ENCODE results near the gene IMPG2. TPM values are rescaled to one million over a fixed set of nuclear protein-coding genes. Genes with fewer than 3 reads are reported as not detected.

The IMPG2 gene
- total and polyA plus RNA-seq, 4 donors = 0.01 to 0.37 (median 0.25) TPM; not detected in 1

- WGBS = 80% methylated on average over 3 of the region's 3 CpGs
- Histone ChIP-seq H3K9me3 (ENCODE audit: control insufficient read depth in 4 of 4, low read length in 3 of 4) (no peaks in the 10 kb centered on the region), H3K4me1 (ENCODE audit: control insufficient read depth in 4 of 4, insufficient read depth in 4 of 4, low read length in 3 of 4) (no peaks in the 10 kb centered on the region), H3K36me3 (ENCODE audit: control insufficient read depth in 4 of 4, insufficient read depth in 3 of 4, low read depth in 1 of 4, low read length in 3 of 4) (no peaks in the 10 kb centered on the region), H3K9ac (ENCODE audit: low read depth in 1 of 2, low read length in 2 of 2) (no peak overlapping the region), H3K27me3 (ENCODE audit: control insufficient read depth in 4 of 4, insufficient read depth in 4 of 4, low read length in 3 of 4) (no peaks in the 10 kb centered on the region), H3K4me3 (ENCODE audit: low read depth in 1 of 3, low read length in 3 of 3) (no peak overlapping the region), H3K27ac (ENCODE audit: low read depth in 1 of 2, low read length in 2 of 2) (no peak overlapping the region)
- no peak for TF ChIP-seq MAX (IDR thresholded peaks at IDR 0.05)
- no peak for TF ChIP-seq ZBTB33 (IDR thresholded peaks at IDR 0.05)
- TF ChIP-seq CTCF (IDR thresholded peaks at IDR 0.05; ENCODE audit: low read depth, low read length, missing input control) = no peak
- no peak for TF ChIP-seq HNF4G (IDR thresholded peaks at IDR 0.05)
- no peak for TF ChIP-seq FOXA2 (IDR thresholded peaks at IDR 0.05)
- DNase-seq (ENCODE audit: low spot score) = no peak
These were observed 91.9 kb downstream of the IMPG2 start for GRCh38 chr3:101228441-101228840.

- H3K9ac ChIP-seq (ENCODE audit: low read depth in 1 of 2, low read length in 2 of 2) = no peak overlapping the region
- no peak for DNase-seq (ENCODE audit: low spot score)
- no peaks in the 10 kb centered on the region for H3K27me3 ChIP-seq (ENCODE audit: control insufficient read depth in 4 of 4, insufficient read depth in 4 of 4, low read length in 3 of 4)
- TF ChIP-seq JUND (IDR thresholded peaks at IDR 0.05) = no peak
- no peak for TF ChIP-seq YY1 (IDR thresholded peaks at IDR 0.05)
- TF ChIP-seq EGR1 (IDR thresholded peaks at IDR 0.05; ENCODE audit: low read depth in 2 of 2) = no peak
- TF ChIP-seq FOXA1 (IDR thresholded peaks at IDR 0.05) = no peak
- no peak for TF ChIP-seq SP1 (IDR thresholded peaks at IDR 0.05)
- TF ChIP-seq RAD21 (IDR thresholded peaks at IDR 0.05) = no peak
- TF ChIP-seq GABPA (IDR thresholded peaks at IDR 0.05 in 1 of 2, conservative IDR thresholded peaks at IDR 0.05 in 1 of 2) = no peak
- TF ChIP-seq NR2F2 (IDR thresholded peaks at IDR 0.05) = no peak
- no peak for TF ChIP-seq HNF4G (IDR thresholded peaks at IDR 0.05)
- no peak for TF ChIP-seq REST (IDR thresholded peaks at IDR 0.05)
- TF ChIP-seq FOXA2 (IDR thresholded peaks at IDR 0.05) = no peak
- TF ChIP-seq TAF1 (conservative IDR thresholded peaks at IDR 0.05) = no peak
- TF ChIP-seq ATF3 (IDR thresholded peaks at IDR 0.05) = no peak
- TF ChIP-seq ZBTB33 (IDR thresholded peaks at IDR 0.05) = no peak
- H3K4me1 ChIP-seq (ENCODE audit: control insufficient read depth in 4 of 4, insufficient read depth in 4 of 4, low read length in 3 of 4) = no peaks in the 10 kb centered on the region
- no peaks in the 10 kb centered on the region for H3K36me3 ChIP-seq (ENCODE audit: control insufficient read depth in 4 of 4, insufficient read depth in 3 of 4, low read depth in 1 of 4, low read length in 3 of 4)
- no peak overlapping the region for H3K4me3 ChIP-seq (ENCODE audit: low read depth in 1 of 3, low read length in 3 of 3)
- peaks cover 0 to 3% (median 2%) of the 10 kb centered on the region in 4 donors for H3K9me3 ChIP-seq (ENCODE audit: control insufficient read depth in 4 of 4, low read length in 3 of 4)
- 84% methylated on average over 4 of the region's 4 CpGs for whole genome bisulfite sequencing
- H3K27ac ChIP-seq (ENCODE audit: low read depth in 1 of 2, low read length in 2 of 2) = no peak overlapping the region
These were observed 95.6 kb downstream of the IMPG2 start for GRCh38 chr3:101224739-101225138.

All from liver (tissue), 9 donors.